Left lung (tissue), 10 donors: ENCODE measurements around the gene PCAT7. TPM values are rescaled to one million over a fixed set of nuclear protein-coding genes. Genes with fewer than 3 reads are reported as not detected.
"Not testable (repeated sequence)": the region's sequence is repeated elsewhere in the genome, so short reads cannot be mapped to it uniquely, and the experiment has no call there.

ENCODE experiments used
- ATAC-seq: fragments of 200-7000 bp; cut with Tn5 transposase; one replicate; pipeline ENCODE4 v1.9.1; 2020; ENCODE audit warnings: moderate library complexity
- DNase-seq, 4 donors: peaks; one replicate each; pipeline ENCODE4 v3.0.0-alpha.2; 2013 to 2020
- H3K27ac ChIP-seq, 2 donors: fragments of 200-600 bp; sonication (generic) in 1 of 2; one replicate each; pipeline versions ENCODE4 v1.5.0 to v1.8.0; 2020 to 2021
- H3K27me3 ChIP-seq, 2 donors: fragments of 200-600 bp; sonication (generic) in 1 of 2; one replicate each; pipeline versions ENCODE4 v1.5.0 to v1.8.0; 2020 to 2021
- H3K36me3 ChIP-seq, 2 donors: fragments of 200-600 bp; sonication (generic) in 1 of 2; one replicate each; pipeline versions ENCODE4 v1.5.0 to v1.8.0; 2020 to 2021
- H3K4me1 ChIP-seq, 2 donors: fragments of 200-600 bp; one replicate each; pipeline ENCODE4 v1.8.0; 2021
- H3K4me3 ChIP-seq, 2 donors: fragments of 200-600 bp; sonication (generic) in 1 of 2; one replicate each; pipeline versions ENCODE4 v1.5.0 to v1.8.0; 2020 to 2021; ENCODE audit warnings: mild to moderate bottlenecking in 1 of 2
- H3K9me3 ChIP-seq, 2 donors: fragments of 200-600 bp; sonication (generic) in 1 of 2; one replicate each; pipeline versions ENCODE4 v1.5.0 to v1.8.0; 2020 to 2021
- CTCF ChIP-seq, 2 donors: fragments of 200-600 bp; sonication (generic) in 1 of 2; IDR thresholded peaks; one replicate each; pipeline versions ENCODE4 v1.5.0 to v1.8.0; 2021; ENCODE audit warnings: antibody characterized with exemption in 2 of 2
- intact Hi-C, 2 donors: fragments of 100-400 bp; cut with DNase I; formaldehyde crosslinking; loops; one replicate each; pipeline versions ENCODE4 v1.11.2 to v1.14.2; 2022
- polyA plus RNA-seq, 6 donors: library from polyadenylated mRNA; unstranded; fragments of 120-200 nt; gene quantifications; one replicate each; pipeline ENCODE4 v1.2.1, GENCODE V29; 2013; ENCODE audit not compliant: insufficient read length in 6 of 6
- total RNA-seq, 2 donors: library from RNA; stranded (reverse); fragmentation: NEBNext Ultra II Directional; extraction: Animal tissue kit (Norgen Biotek cat#: 25700); gene quantifications; one replicate each; pipeline ENCODE4 v1.2.1, GENCODE V29; 2021
- donor health status: DM: no; HTN: yes; CAD: no.
- donor health status: DM: no; HTN: no; CAD: no.

The PCAT7 gene
- total and polyA plus RNA-seq, 8 donors = 0.23 to 1.2 (median 0.51) TPM; not detected in 1

GRCh38 chr9:94584555-94584954 is 29.7 kb downstream of the PCAT7 start:
- ATAC-seq = no peak
- H3K4me1 ChIP-seq = no peaks in the 10 kb centered on the region
- H3K9me3 ChIP-seq = no peaks in the 10 kb centered on the region
- intact Hi-C loops = no loop called here
- TF ChIP-seq CTCF (IDR thresholded peaks at IDR 0.05) = no peak
- H3K27ac ChIP-seq = no peak overlapping the region
- no peak overlapping the region for H3K4me3 ChIP-seq
- H3K27me3 ChIP-seq = no peaks in the 10 kb centered on the region
- DNase-seq = no peak
- H3K36me3 ChIP-seq = no peaks in the 10 kb centered on the region

GRCh38 chr9:94586316-94586715 is 31.4 kb downstream of the PCAT7 start:
- Histone ChIP-seq H3K36me3 (no peaks in the 10 kb centered on the region), H3K27ac (no peak overlapping the region), H3K27me3 (no peaks in the 10 kb centered on the region), H3K9me3 (no peaks in the 10 kb centered on the region), H3K4me1 (no peaks in the 10 kb centered on the region), H3K4me3 (peak overlapping the region in 1 of 2 donors; percentile 3)
- peak; percentile 48 for ATAC-seq
- intact Hi-C loops = no loop called here
- no peak for TF ChIP-seq CTCF (IDR thresholded peaks at IDR 0.05)
- no peak for DNase-seq

- Histone ChIP-seq H3K36me3 (no peaks in the 10 kb centered on the region), H3K4me1 (no peaks in the 10 kb centered on the region), H3K4me3 (peak overlapping the region in 1 of 2 donors; percentile 3), H3K9me3 (no peaks in the 10 kb centered on the region), H3K27ac (no peak overlapping the region), H3K27me3 (no peaks in the 10 kb centered on the region)
- DNase-seq = peak in 1 of 4 donors; percentile 36
- ATAC-seq = peak; percentile 61
- no peak for TF ChIP-seq CTCF (IDR thresholded peaks at IDR 0.05)
- intact Hi-C loops = no loop called here
Measured at GRCh38 chr9:94586814-94587213, 31.9 kb downstream of the PCAT7 start.

- Histone ChIP-seq H3K4me1 (no peaks in the 10 kb centered on the region), H3K27me3 (no peaks in the 10 kb centered on the region), H3K9me3 (no peaks in the 10 kb centered on the region), H3K36me3 (no peaks in the 10 kb centered on the region), H3K27ac (no peak overlapping the region), H3K4me3 (no peak overlapping the region)
- intact Hi-C loops = no loop called here
- ATAC-seq (no peak), DNase-seq (no peak)
- TF ChIP-seq CTCF (IDR thresholded peaks at IDR 0.05) = no peak
Measured at GRCh38 chr9:94588681-94589080, 33.8 kb downstream of the PCAT7 start.

- H3K27me3 ChIP-seq, DNase-seq, H3K4me1 ChIP-seq, H3K27ac ChIP-seq, intact Hi-C loops, H3K36me3 ChIP-seq, ATAC-seq, H3K4me3 ChIP-seq, H3K9me3 ChIP-seq: not testable (repeated sequence)
Measured at GRCh38 chr9:94591046-94591545, 36.2 kb downstream of the PCAT7 start.

- H3K27me3 ChIP-seq = peaks cover 0 to 8% of the 10 kb centered on the region in 2 donors
- TF ChIP-seq CTCF (IDR thresholded peaks at IDR 0.05) = no peak
- no peaks in the 10 kb centered on the region for H3K36me3 ChIP-seq
- ATAC-seq = no peak
- no peak for DNase-seq
- intact Hi-C loops = no loop called here
- no peaks in the 10 kb centered on the region for H3K4me1 ChIP-seq
- no peak overlapping the region for H3K4me3 ChIP-seq
- H3K27ac ChIP-seq = no peak overlapping the region
- H3K9me3 ChIP-seq = no peaks in the 10 kb centered on the region
Measured at GRCh38 chr9:94591876-94592275, 37.0 kb downstream of the PCAT7 start.

GRCh38 chr9:94592683-94593082 is 37.8 kb downstream of the PCAT7 start:
- H3K27ac ChIP-seq, H3K36me3 ChIP-seq, intact Hi-C loops, H3K27me3 ChIP-seq, H3K9me3 ChIP-seq, ATAC-seq, DNase-seq, H3K4me1 ChIP-seq, H3K4me3 ChIP-seq: not testable (repeated sequence)
